Amniotic epithelial cell (primary cell): ENCODE results near the gene MCFD2.

ENCODE experiments used
- DNase-seq: peaks from one replicate; pipeline ENCODE4 v3.0.0-alpha.2; 2010; ENCODE audit warnings: low read depth

The MCFD2 gene

DNA sequence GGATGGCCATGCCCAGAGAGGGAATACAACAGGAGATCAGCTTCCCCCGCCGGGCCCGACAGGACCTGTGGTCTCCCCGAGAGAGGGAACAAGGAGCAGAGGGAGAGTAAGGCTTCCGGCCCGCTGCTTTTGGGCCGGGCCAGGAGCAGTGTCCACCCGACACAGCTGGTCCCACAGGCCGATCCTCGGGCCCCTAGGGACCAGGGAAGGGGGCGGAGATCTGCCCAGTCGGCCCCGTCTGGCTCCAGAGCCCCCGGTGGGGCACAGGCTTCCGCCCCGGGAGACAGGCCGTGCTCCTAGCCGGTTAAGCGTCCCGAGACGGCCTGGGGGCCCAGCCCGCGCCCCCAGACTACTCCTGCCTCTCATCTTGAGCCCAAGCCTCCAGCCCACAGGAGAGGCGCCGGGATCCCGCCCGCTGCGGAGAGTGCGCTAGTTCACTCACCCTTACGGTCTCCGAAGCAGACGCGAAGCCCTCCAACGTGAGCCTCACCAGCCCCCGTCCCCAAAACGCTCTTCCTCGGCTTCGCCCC is at the start of gene MCFD2:
MCFD2 (minus strand) TSS at position 526 of the 530 bp plus-strand sequence. CDS start 6,635 bp downstream, outside the sequence.
- DNase-seq, result no peak

DNA sequence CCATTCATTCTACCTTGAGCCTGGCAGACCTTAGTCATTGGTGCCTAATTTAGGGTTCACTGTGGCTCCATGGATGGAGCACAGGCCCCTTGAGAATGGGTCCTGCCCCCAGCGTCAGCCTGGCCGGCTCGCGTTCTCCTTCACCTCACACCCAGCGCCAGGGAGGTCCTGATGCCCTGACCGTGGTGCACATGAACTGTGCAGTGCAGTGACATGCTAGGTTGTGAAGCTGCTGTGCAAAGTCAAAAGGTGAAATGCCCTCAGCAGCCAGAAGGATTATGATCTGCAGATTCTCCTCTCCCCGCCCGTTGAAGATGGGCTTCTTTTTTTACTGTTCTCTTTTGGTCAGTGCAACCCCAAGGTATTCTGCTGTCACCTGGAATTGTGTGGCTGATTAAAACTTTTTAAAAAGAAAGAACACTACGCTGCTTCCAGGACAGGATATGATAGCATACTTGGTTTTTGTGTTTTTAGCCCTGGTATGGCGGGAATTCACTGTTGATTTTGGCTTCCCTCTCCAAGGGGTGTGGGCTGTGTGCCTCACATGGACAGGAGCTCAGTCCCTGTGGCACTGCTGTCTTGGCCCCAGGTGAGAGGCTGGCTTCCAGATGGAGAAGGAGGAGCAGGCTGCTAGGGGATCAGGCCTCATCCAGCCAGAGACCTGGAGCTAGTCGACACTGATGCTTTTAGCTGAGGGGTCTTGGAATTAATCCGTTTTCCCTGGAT is 49.4 kb upstream of the MCFD2 start:
- DNase-seq, result no peak

DNA sequence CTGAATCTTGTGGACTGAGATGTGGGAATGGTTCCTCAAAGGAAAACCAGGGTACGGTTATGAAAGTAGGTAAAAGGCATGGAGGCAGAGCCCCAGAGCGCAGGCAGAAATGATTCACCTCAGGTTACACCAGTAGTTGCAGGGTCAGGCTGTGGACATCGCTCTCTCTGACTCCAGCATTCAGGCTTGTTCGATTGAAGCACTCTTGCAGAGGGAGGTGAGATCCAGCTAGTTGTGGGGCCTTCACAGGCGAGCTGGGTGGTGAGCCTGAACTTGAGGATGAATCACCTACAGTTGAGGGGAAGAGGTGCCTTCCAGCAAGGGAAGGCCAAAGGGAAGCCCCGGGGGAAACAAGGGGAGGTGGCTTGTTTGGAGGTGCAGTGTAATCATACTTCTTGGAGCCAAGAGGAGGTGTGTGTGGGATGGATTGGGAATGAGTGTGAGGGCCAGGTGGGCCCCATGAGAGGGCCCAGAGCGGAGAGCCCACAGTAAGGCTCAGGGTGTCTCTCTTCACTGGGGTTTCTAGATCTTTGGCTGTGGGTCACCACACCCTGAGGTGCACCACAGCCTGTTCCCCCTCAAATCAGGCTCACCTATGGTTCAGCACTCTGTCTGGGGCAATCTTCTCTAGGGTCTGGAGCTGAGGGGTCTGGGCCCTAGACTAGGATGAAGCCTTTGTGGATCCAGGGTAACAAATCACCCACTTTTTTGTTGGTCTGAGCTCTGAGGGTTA is 48.5 kb upstream of the MCFD2 start:
- peak; percentile 92 for DNase-seq

DNA sequence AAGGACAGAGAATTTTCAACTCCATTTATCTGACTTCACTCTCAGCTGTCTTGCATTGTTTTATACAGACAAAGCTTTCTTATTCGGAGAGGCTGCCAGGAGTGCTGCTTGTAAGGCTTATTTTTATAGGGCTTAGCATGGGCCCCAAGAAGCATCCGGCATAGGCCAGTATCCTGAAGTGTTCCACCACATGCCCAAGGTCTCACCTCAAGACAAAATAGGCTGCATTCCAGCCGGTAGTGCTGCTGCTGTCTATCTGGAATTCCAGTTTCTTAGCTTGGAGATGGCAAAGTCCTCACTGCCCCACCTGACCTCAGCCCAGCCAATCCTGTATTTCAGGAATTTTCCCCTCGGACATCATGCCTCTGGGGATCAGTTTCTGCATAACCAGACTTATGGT is 47.6 kb upstream of the MCFD2 start:
- DNase-seq, result no peak

DNA sequence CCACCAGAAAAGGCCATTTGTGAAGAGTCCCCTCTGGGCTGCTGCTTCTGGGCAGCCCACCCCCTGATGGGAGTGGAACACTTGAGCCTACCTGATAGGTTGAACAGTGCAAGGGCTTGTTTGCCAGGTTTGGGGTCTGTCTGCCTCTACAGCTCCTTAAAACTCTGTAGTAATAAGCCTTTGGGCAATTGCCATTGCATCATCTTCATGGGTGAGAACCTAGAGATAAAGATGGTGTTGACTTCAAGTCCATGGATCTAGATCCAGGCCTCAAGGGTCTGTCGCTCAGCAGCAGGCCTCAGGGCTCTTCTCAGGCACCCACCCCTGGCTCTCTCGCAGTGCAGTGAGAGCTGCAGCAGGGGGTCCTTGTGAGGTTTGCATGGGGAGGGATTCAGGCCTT is 47.1 kb upstream of the MCFD2 start:
- peak; percentile 44 for DNase-seq

DNA sequence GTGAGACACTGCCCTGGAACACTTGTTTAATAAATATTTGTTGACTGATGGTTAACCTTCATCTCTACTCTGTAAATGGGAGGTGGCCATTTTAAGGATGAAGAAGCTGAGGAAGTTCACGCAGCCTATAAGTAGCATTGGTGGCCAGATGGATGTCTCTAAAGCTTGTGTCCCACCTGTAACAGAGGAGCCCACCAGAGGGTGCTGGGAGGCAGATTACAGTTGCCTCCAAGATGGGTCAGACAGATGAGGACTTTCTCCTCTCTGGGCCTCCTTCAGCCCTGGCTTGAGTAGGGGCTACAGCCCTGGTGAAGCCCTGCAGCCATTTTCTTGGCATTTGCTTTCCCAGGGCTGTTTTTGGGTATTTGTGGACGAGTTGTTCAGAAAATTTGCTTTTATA is 45.0 kb upstream of the MCFD2 start:
- DNase-seq, result no peak

DNA sequence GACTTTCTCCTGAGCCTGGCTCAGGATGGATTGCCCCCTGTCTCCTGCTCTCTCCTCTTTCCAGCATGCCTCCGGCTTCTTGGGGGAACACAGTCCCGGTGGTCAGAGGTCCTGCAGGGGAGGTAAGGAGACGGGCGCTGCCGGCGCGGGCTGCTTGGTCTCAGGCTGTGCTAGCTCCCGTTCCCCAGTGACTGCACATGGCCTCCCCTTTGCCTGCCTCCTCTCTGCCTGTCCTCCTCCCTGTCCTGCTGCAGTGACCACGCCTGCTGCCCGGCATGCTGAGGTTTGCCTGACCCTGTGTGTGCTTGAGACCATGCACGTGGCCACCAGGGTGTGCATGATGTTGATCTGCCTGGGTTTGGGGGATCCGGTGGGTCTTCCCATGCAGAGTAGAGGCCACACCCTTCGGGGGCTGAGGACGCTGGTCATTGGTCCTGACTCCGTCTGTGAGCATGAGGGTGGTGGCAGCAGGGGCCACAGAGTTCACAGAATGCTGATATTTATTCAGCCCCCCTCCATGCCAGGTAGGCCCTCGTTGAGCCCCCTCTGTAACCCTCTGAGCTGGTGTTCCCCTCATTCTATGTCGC is 42.9 kb upstream of the MCFD2 start:
- no peak for DNase-seq

DNA sequence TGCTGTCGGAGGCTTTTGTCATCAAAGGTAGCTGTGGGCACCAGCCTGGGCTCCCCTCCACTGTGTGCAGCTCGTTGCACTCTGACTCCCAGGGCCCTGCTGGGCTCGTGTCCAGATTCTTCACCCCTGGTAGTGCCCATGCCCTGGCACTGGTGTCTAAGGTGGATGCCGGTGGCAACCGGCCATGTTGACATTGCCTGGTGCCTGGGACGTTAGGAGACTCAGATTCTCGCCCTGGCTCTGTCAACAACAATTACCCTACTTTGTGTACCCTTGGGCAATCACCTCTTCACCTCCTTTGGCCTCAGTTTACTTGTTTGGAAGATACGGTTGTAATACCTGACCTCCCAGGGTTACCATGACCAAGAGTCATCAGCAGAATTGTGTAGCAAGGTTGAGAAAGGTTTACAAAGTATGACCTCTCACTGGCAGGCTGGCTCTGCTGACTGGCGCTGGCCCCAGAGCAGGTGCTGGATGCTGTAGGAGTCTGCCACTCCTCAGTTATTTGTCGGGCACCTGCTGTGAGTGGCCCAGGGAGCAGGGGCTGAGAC is 41.5 kb upstream of the MCFD2 start:
- no peak for DNase-seq

DNA sequence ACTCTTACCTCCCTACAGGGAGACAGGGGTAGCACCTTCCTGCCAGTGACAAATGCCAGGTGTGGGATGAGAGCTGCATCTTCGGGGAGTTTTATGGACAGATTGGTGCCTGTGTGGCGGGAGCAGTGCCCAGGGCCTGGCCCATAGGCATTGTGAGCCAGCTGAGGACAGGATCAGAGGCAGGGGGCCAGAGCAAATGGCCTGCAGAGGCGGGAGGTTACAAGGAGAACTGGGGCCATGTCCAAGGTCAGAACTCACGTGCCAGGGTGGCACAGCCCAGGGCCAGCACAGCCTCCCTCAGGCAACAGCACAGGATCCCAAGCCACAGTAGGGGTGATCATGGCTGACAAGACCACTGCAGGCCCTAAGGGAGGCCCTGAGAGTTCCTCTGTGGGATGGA is 40.2 kb upstream of the MCFD2 start:
- DNase-seq, result no peak

DNA sequence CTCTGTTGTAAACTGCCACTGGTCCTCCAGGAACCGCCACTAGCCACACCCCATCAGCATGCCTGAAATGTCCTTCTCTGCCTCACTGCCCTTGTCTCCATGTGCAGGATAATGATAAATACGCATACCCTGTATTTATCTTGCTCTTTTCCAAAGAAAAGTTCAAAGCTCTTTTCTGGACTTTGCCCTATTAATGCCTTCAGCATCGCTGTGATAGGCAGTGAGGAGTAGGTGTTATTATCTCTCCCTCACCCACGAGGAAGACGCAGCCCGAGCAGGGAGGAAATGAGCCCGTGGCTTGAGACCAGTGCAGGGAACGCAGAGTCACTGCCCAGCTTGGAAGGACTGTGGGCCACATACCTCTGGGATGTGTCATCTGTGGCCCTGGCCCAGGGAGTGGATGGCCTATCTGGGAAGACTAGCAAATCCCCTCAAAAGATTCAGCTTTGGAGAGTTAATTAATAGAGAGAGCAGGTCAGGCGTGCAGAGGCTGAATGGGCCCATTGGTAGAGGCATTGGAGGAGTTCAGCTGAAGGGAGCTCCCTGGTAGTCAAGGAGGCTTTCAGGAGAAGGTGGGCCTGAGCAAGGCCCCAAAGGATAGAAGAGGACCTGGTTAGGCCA is 39.5 kb upstream of the MCFD2 start:
- peak; percentile 82 for DNase-seq

DNA sequence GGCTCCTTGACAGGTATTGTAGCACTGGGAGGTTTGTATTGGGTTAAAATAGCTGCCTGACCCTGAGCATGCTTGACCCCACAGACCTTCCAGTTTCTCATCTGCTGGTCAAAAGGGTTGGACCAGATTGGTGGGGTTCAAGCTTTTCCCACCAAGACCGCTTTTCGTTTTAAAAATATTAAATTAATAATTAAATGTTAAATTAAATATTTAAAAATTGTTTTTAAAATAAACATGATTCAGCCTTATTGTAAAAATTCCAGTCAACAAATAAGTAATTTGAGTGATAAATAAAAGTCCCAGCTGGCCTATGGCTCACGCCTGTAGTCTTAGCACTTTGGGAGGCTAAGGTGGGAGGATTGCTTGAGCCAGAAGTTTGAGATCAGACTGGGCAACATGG is 36.6 kb upstream of the MCFD2 start:
- no peak for DNase-seq

DNA sequence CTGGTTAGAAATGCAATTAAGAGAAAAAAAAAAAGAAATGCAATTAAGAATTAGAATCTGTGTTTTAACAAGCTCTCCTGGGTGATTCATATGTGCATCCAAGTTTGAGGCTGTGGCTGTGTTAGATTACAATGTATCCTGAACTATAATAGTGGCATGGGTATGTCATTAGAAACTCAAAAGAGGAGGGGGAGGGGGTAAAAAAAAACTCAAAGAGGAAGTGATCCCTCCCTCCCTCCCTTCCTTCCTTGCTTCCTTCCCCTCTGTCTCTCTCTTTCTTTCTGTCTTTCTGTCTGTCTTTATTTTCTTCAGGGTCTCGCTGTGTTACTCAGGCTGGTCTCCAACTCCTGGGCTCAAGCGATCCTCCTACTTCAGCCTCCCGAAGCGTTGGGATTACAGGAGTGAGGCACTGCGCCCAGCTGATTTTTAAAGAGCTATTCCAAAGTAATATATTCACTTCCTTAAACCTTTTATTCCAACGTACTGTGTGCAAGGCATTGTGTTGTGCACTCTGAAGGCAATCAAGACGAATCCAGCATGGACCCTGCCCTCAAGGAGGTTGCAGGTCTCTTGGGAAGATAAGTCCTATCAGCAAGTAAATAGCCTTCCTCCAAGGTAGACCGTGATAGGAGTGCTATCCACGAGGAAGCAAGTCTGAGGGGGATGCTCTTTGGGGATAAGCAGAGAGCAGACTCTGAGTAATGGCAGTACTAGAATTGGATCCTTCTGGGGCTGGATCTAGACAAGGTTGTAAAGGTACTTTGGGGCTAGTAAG is 35.9 kb upstream of the MCFD2 start:
- DNase-seq, result no peak

DNA sequence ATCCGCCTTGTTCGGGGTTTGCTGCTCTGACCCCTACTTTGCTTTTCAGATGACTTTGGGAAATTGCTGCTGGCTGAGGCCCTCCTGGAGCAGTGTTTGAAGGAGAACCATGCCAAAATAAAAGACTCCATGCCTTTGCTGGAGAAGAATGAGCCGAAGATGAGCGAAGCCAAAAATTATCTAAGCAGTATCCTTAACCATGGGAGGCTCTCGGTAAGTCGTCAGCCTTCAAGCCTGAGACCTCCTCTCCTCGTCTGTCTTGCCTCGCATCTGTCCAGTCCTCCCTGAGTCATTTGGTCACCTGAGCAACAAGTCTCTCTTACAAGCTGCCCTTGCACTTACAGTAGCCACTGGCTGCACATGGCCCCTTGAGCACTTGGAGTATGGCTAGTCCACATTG is 34.7 kb upstream of the MCFD2 start:
- no peak for DNase-seq

DNA sequence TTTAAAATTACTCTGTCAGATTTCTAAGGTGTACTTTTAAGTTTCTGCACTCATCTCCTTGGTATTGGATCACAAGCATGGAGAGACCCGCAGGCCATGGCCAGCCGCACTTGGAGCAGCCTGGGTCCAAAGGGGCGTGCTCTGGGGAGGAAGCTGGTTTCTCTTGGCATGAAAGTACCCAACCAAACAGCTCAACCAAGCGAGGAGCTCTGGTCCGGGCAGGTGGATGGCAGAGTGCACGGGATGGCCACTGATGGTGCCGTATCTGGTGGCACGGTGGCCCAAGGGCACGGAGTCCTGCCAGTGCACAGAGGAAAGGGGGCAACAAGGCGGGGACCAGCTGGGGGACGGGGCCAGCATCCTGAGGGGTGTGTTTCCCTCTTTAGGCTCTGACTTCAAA is 32.2 kb upstream of the MCFD2 start:
- no peak for DNase-seq

DNA sequence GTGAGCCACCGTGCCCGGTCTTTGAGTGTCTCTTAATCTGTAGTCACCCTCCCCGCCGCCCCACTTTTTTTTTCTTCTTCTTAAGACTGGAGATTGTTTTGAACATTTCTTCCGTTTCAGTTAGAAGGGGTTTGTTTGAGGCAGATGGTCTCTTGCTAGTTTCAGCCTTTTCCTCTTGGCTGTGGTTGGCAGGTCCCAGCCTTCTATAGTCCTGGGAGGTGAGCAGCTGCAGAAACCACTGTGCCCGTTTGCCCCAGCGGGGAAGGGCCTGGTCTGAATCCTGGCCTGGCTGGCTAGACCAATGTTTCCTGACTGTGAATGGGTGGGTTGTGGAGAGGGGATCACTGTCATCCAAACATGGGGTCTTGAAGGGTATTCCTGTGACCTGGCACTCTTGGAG is 30.1 kb upstream of the MCFD2 start:
- DNase-seq, result no peak

DNA sequence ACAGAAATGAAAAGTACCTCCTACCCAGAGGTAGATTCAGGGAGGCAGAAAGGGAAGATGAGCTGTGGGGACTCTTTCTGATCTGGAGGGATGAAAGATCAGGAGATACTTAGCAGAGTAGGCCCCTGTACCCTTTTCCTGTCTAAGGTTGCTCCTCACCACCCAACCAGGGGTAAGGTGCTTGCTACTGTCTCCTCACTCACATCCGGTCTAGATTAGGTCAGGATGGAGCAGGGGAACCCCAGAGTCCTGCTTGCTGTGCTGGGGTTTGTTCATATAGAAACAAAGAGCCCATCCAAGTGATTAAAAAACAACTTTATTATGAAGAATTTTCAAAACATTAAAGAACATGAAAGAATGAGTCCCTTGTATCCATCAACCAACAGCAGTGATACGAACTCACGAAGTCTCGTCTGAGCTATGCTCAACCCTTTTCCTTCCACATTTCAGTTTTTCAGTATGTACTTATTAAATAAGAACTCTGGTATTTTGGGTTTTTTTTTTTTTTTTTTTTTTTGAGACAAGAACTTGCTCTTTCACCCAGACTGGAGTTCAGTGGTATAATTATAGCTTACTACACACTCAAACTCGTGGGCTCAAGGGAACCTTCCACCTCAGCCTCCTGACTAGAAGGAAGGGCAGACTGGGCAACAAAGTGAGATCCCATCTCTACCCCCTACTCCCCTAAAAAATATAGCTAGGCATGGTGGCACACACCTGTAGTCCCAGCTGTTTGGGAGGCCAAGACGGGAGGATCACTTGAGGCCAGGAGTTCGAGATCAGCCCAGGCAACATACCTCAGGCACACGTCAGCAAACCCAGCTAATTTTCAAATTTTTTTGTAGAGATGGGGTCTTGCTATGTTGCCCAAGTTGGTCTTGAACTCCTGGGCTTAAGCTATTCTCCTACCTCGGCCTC is 28.5 kb upstream of the MCFD2 start:
- DNase-seq, result no peak

DNA sequence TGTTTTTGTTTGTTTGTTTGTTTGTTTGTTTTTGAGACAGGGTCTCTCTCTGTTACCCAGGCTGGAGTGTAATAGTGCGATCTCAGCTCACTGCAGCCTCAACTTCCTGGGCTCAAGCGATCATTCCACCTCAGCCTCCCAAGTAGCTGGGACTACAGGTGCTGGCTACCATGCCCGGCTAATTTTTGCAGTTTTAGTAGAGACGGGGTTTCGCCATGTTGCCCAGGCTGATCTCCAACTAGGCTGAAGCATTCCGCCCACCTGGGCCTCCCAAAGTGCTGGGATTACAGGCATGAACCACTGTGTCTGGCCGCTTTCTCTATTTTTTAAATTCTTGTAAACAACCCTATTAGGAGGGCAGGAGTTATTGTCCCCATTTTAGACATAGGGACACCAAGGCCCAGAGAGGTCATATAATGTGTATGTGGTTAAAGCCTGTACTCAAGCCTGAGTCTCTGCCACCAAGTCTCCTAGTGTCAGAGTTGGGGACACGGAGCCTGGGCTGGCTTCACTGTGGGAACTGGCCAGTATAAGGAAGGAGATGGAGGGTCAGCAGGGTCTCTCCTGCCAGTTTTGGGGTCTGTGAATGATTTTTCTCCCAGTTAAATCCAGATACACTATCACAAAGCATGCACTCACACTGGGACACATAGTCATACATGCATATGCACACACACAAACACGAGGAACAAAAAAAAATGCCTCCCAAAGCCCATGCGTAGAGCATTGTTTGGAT is 27.5 kb upstream of the MCFD2 start:
- no peak for DNase-seq

DNA sequence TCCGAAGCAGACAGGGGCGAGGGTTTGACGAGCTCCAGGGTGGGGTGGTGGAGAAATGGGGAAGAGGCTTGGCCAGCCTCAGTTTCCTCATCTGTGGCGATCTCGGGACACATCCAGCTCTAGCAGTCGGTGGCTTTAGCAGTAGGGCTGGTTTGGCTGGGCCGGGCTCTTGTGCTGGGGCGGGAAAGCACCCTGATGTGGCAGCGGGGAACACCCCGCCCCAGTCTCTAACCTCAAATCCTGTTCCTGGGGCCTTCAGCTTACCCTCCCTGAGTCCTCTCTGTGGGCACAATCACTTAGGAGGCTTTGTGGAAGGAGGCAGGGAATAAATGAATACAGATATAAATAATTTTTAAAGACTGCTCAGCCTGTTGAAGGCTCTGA is 26.5 kb upstream of the MCFD2 start:
- no peak for DNase-seq

DNA sequence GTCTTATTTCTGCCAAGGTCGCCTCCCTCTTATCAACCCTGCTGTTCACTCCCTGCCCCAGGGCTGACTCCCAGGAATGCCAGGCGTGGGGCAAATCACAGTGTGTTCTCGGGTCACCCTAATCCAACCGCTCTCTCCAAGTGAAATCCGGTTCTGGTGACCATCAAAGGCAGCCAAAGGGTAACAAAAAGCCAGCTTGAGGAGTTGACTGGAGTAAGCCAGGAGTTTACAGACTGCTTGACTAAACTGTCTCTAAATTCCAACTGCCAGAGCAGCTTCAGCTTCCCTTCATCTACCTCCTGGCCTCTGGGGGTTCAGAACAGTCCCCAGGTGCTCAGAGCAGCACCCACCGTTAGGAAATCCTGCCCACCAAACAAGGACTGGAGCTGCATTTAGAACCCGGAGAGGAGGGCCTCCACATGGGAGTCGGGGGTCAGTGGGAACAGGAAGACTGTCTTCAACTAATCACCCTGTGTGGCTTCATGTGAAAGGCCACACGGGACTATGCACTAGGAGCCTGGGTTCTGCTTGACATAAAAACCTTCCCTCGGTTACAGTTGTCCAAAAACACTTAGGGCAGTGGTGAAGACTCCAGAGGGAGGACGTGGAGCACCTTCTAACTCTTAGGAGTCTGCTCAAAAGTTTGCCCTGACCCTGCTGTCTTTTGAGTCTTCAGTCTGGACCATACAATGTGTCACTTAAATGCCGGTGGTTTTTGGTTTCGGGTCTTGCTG is 24.2 kb upstream of the MCFD2 start:
- peak; percentile 27 for DNase-seq
